H9 (cell line): ENCODE measurements around the gene BAZ1B. TPM values are rescaled to one million over a fixed set of nuclear protein-coding genes. Genes with fewer than 3 reads are reported as not detected.
"Not testable (repeated sequence)": the region's sequence is repeated elsewhere in the genome, so short reads cannot be mapped to it uniquely, and the experiment has no call there.

Source experiments
- DNase-seq: peaks from one replicate; pipeline ENCODE4 v3.0.0-alpha.2; 2017
- H2AFZ ChIP-seq: one replicate; pipeline ENCODE4 v1.6.1; 2013; ENCODE audit warnings: mild to moderate bottlenecking, low read length, control low read depth, moderate library complexity
- H2AK5ac ChIP-seq: 2 replicates; pipeline ENCODE4 v1.6.1; 2013; ENCODE audit warnings: low read length, control low read depth, mixed read lengths; ENCODE audit not compliant: insufficient read length
- H2BK120ac ChIP-seq: one replicate; pipeline ENCODE4 v1.6.1; 2013; ENCODE audit warnings: low read depth, mild to moderate bottlenecking, low read length, control low read depth, inconsistent platforms; ENCODE audit not compliant: poor library complexity, severe bottlenecking
- H2BK12ac ChIP-seq: 2 replicates; pipeline ENCODE4 v1.6.1; 2013; ENCODE audit warnings: low read length, control low read depth, mixed read lengths, low read depth; ENCODE audit not compliant: insufficient read length
- H2BK15ac ChIP-seq: 2 replicates; pipeline ENCODE4 v1.6.1; 2013; ENCODE audit warnings: low read depth, low read length, control low read depth
- H2BK20ac ChIP-seq: one replicate; pipeline ENCODE4 v1.6.1; 2013; ENCODE audit warnings: low read depth, mild to moderate bottlenecking, low read length, control low read depth, inconsistent platforms; ENCODE audit not compliant: poor library complexity, severe bottlenecking
- H2BK5ac ChIP-seq: 2 replicates; pipeline ENCODE4 v1.6.1; 2013; ENCODE audit warnings: low read length, control low read depth, mixed read lengths; ENCODE audit not compliant: insufficient read length
- H3K14ac ChIP-seq: 2 replicates; pipeline ENCODE4 v1.6.1; 2013; ENCODE audit warnings: low read length, control low read depth; ENCODE audit not compliant: insufficient read depth
- H3K18ac ChIP-seq: 2 replicates; pipeline ENCODE4 v1.6.1; 2013; ENCODE audit warnings: low read depth, mild to moderate bottlenecking, mixed read lengths, low read length, control low read depth; ENCODE audit not compliant: insufficient read length
- H3K23ac ChIP-seq: 2 replicates; pipeline ENCODE4 v1.6.1; 2013; ENCODE audit warnings: low read length, control low read depth, mixed read lengths, low read depth; ENCODE audit not compliant: insufficient read length
- H3K23me2 ChIP-seq: 2 replicates; pipeline ENCODE4 v1.6.1; 2013; ENCODE audit warnings: low read depth, mild to moderate bottlenecking, mixed read lengths, low read length, control low read depth; ENCODE audit not compliant: insufficient read length, poor library complexity, severe bottlenecking
- H3K27ac ChIP-seq: 2 replicates; pipeline ENCODE4 v1.5.1; 2013; ENCODE audit warnings: low read length, control low read depth, mixed read lengths, low read depth; ENCODE audit not compliant: insufficient read length
- H3K27me3 ChIP-seq: 2 replicates; pipeline ENCODE4 v1.6.1; 2013; ENCODE audit warnings: low read length, control low read depth, inconsistent platforms; ENCODE audit not compliant: insufficient read depth
- H3K4ac ChIP-seq: 2 replicates; pipeline ENCODE4 v1.6.1; 2013; ENCODE audit warnings: low read depth, mild to moderate bottlenecking, control low read depth, inconsistent platforms, low read length, moderate library complexity
- H3K4me1 ChIP-seq: 2 replicates; pipeline ENCODE4 v1.6.1; 2013; ENCODE audit warnings: low read length, control low read depth, inconsistent platforms; ENCODE audit not compliant: insufficient read depth
- H3K4me2 ChIP-seq: 2 replicates; pipeline ENCODE4 v1.6.1; 2013; ENCODE audit warnings: low read length, control low read depth, mixed read lengths; ENCODE audit not compliant: insufficient read length, insufficient read depth
- H3K56ac ChIP-seq: 2 replicates; pipeline ENCODE4 v1.6.1; 2013; ENCODE audit warnings: low read depth, mild to moderate bottlenecking, mixed read lengths, low read length, control low read depth; ENCODE audit not compliant: insufficient read length
- H3K79me1 ChIP-seq: 2 replicates; pipeline ENCODE4 v1.6.1; 2013; ENCODE audit warnings: low read depth, mild to moderate bottlenecking, moderate library complexity, low read length, control low read depth, inconsistent platforms; ENCODE audit not compliant: insufficient read depth, poor library complexity, severe bottlenecking
- H3K79me2 ChIP-seq: 2 replicates; pipeline ENCODE4 v1.6.1; 2013; ENCODE audit warnings: low read length, control low read depth, inconsistent platforms; ENCODE audit not compliant: insufficient read depth
- H3K9ac ChIP-seq: 2 replicates; pipeline ENCODE4 v1.6.1; 2013; ENCODE audit warnings: low read length, control low read depth, mixed read lengths; ENCODE audit not compliant: insufficient read length; ENCODE audit errors: extremely low read depth
- H3K9me3 ChIP-seq: one replicate; pipeline ENCODE4 v1.6.1; 2013; ENCODE audit warnings: low read depth, low read length, inconsistent platforms; ENCODE audit not compliant: control insufficient read depth
- H3T11ph ChIP-seq: one replicate; pipeline ENCODE4 v1.6.1; 2013; ENCODE audit warnings: mild to moderate bottlenecking, low read length, control low read depth, inconsistent platforms
- H4K20me1 ChIP-seq: one replicate; pipeline ENCODE4 v1.6.1; 2013; ENCODE audit not compliant: control insufficient read depth, insufficient read length, insufficient read depth
- H4K5ac ChIP-seq: 2 replicates; pipeline ENCODE4 v1.6.1; 2013; ENCODE audit warnings: low read depth, mild to moderate bottlenecking, mixed read lengths, low read length, control low read depth; ENCODE audit not compliant: insufficient read length
- H4K8ac ChIP-seq: replicated peaks from 2 replicates; pipeline ENCODE4 v1.6.1; 2013; ENCODE audit warnings: low read length, control low read depth, mixed read lengths, low read depth; ENCODE audit not compliant: insufficient read length
- H4K91ac ChIP-seq: 2 replicates; pipeline ENCODE4 v1.6.1; 2013; ENCODE audit warnings: low read depth, mild to moderate bottlenecking, moderate library complexity, mixed read lengths, low read length, control low read depth; ENCODE audit not compliant: insufficient read length
- H3K27ac Mint-ChIP-seq, 3 experiments: 2 replicates in 2 of 3; 3 replicates in 1 of 3; pipeline ENCODE4 v1.8.0; 2020 to 2021; ENCODE audit warnings: mixed read lengths in 3 of 3, mild to moderate bottlenecking in 1 of 3, moderate library complexity in 1 of 3
- H3K27me3 Mint-ChIP-seq: 2 replicates; pipeline ENCODE4 v1.8.0; 2021; ENCODE audit warnings: low read depth, mild to moderate bottlenecking, moderate library complexity, mixed read lengths
- H3K36me3 Mint-ChIP-seq, 3 experiments: 2 replicates in 2 of 3; 3 replicates in 1 of 3; pipeline ENCODE4 v1.8.0; 2020 to 2021; ENCODE audit warnings: low read depth in 3 of 3, mixed read lengths in 3 of 3; ENCODE audit not compliant: insufficient read depth in 1 of 3
- H3K4me1 Mint-ChIP-seq, 2 experiments: 2 replicates each; pipeline ENCODE4 v1.8.0; 2020; ENCODE audit warnings: mixed read lengths in 2 of 2
- H3K4me3 Mint-ChIP-seq, 2 experiments: 2 replicates in 1 of 2; 3 replicates in 1 of 2; pipeline ENCODE4 v1.8.0; 2020 to 2021; ENCODE audit warnings: mild to moderate bottlenecking in 2 of 2, mixed read lengths in 2 of 2, moderate library complexity in 1 of 2
- H3K9me3 Mint-ChIP-seq, 2 experiments: 2 replicates in 1 of 2; 3 replicates in 1 of 2; pipeline ENCODE4 v1.8.0; 2020; ENCODE audit warnings: mild to moderate bottlenecking in 2 of 2, mixed read lengths in 2 of 2, moderate library complexity in 1 of 2
- WGBS: extraction: QIAGEN DNeasy Blood & Tissue Kit; methylation state at CpG from one replicate; pipeline ENCODE4 v1.1.7; 2013; ENCODE audit warnings: missing lambda C conversion rate, low lambda C conversion rate, mixed read lengths; ENCODE audit not compliant: insufficient read length; ENCODE audit errors: extremely low coverage; 5-methylcytosine and 5-hydroxymethylcytosine counted together
- total RNA-seq: library from RNA; stranded (reverse); gene quantifications from 2 replicates; pipeline ENCODE4 v1.2.1, GENCODE V29; 2021
- TF ChIP-seq, protein P1 (sequence below): fragments of 200-600 bp; sonication (generic); conservative IDR thresholded peaks from 3 replicates; pipeline ENCODE4 v1.8.0; 2021; ENCODE audit warnings: antibody characterized with exemption, mild to moderate bottlenecking

The BAZ1B gene
- total RNA-seq, 1 experiment from 2014 or later, result 96.4 TPM

GRCh38 chr7:73470208-73470607, 51.9 kb downstream of the BAZ1B start:
- Histone ChIP-seq H3K56ac (no peak overlapping the region), H2AFZ (no peak overlapping the region), H4K8ac (no peak overlapping the region), H2BK12ac (no peak overlapping the region), H3K79me2 (no peaks in the 10 kb centered on the region; the same call in 1 of the 2 replicates), H3K9ac (no peak overlapping the region), H3K23me2 (no peaks in the 10 kb centered on the region), H3K4ac (no peak overlapping the region), H4K91ac (no peak overlapping the region), H3K14ac (no peak overlapping the region), H3K4me1 (no peaks in the 10 kb centered on the region), H4K5ac (no peak overlapping the region), H3K23ac (no peak overlapping the region), H3K27me3 (no peaks in the 10 kb centered on the region), H3K9me3 (no peaks in the 10 kb centered on the region), H2BK15ac (no peak overlapping the region), H3K4me2 (no peak overlapping the region), H3K18ac (no peak overlapping the region), H2AK5ac (no peak overlapping the region), H2BK5ac (no peak overlapping the region), H2BK120ac (no peak overlapping the region), H3K79me1 (peaks cover 8% of the 10 kb centered on the region), H3T11ph (no peak overlapping the region), H4K20me1 (no peaks in the 10 kb centered on the region), H3K27ac (no peak overlapping the region), H2BK20ac (no peak overlapping the region)
- Mint-ChIP-seq H3K4me3 (no peak overlapping the region), H3K36me3 (peaks cover 37 to 79% (median 69%) of the 10 kb centered on the region in 3 experiments; a peak in 6 of 7 replicates), H3K27me3 (no peaks in the 10 kb centered on the region), H3K9me3 (no peaks in the 10 kb centered on the region), H3K4me1 (peaks cover 4 to 10% of the 10 kb centered on the region in 2 experiments; a peak in 2 of 4 replicates), H3K27ac (no peak overlapping the region)
- WGBS, result no CpG with 5 or more reads among the region's 5 CpGs
- no peak for DNase-seq
- TF ChIP-seq, protein P1, sequence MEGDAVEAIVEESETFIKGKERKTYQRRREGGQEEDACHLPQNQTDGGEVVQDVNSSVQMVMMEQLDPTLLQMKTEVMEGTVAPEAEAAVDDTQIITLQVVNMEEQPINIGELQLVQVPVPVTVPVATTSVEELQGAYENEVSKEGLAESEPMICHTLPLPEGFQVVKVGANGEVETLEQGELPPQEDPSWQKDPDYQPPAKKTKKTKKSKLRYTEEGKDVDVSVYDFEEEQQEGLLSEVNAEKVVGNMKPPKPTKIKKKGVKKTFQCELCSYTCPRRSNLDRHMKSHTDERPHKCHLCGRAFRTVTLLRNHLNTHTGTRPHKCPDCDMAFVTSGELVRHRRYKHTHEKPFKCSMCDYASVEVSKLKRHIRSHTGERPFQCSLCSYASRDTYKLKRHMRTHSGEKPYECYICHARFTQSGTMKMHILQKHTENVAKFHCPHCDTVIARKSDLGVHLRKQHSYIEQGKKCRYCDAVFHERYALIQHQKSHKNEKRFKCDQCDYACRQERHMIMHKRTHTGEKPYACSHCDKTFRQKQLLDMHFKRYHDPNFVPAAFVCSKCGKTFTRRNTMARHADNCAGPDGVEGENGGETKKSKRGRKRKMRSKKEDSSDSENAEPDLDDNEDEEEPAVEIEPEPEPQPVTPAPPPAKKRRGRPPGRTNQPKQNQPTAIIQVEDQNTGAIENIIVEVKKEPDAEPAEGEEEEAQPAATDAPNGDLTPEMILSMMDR, result no peak

GRCh38 chr7:73467046-73467445, 55.0 kb downstream of the BAZ1B start:
- peaks cover 53 to 94% (median 88%) of the 10 kb centered on the region in 3 experiments; a peak in 6 of 7 replicates for H3K36me3 Mint-ChIP-seq
- H3K9ac ChIP-seq, H3K23me2 ChIP-seq, H2AFZ ChIP-seq, H3K56ac ChIP-seq, H3K27me3 Mint-ChIP-seq, H3K79me1 ChIP-seq, H2BK20ac ChIP-seq, H3K23ac ChIP-seq, H3K9me3 Mint-ChIP-seq, H2BK15ac ChIP-seq, H3K27ac Mint-ChIP-seq, H3K4me1 Mint-ChIP-seq, H3K79me2 ChIP-seq, H3K27me3 ChIP-seq, H2BK12ac ChIP-seq, H3K4me2 ChIP-seq, DNase-seq, H3K27ac ChIP-seq, H3K9me3 ChIP-seq, H4K8ac ChIP-seq, H2AK5ac ChIP-seq, H3K4ac ChIP-seq, H3K4me3 Mint-ChIP-seq, H3K14ac ChIP-seq, H4K91ac ChIP-seq, H4K20me1 ChIP-seq, H2BK120ac ChIP-seq, H3K18ac ChIP-seq, H3K4me1 ChIP-seq, H2BK5ac ChIP-seq, H4K5ac ChIP-seq, H3T11ph ChIP-seq: not testable (repeated sequence)
- WGBS, result no CpG with 5 or more reads among the region's 6 CpGs
